LNCaP clone FGC (cell line): Measurements from ENCODE around the gene SPDYE2B.
"Not testable (repeated sequence)": the region's sequence is repeated elsewhere in the genome, so short reads cannot be mapped to it uniquely, and the experiment has no call there.

ENCODE experiments used
- DNase-seq: peaks from one replicate; pipeline ENCODE4 v3.0.0-alpha.2; 2011; ENCODE audit warnings: low read depth
- H3K4me3 ChIP-seq: 2 replicates; pipeline ENCODE4 v1.5.1; 2011; ENCODE audit warnings: mild to moderate bottlenecking, low read depth, low read length, control low read depth

SPDYE2B gene

DNA sequence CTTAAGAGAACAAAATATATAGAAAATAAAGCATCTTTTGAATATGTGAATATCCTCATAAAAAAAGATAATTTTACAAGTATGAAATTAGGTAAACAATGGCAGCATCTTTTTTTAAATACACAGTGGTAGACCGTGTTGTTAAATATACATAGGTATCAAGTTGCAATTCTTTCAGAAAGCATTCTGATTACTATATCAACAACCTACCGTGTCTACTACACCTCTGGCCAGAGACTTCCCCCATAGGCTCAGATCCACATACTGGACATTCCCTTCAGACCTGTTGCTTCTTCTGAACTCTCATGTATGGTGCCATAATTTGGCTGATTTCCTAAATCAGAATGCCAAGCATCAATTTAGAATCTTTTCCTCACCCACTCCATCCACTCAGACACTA, 43.9 kb downstream of the SPDYE2B start:
- H3K4me3 ChIP-seq, DNase-seq: not testable (repeated sequence)

GRCh38 chr7:102695033-102695552, 45.0 kb downstream of the SPDYE2B start:
- not testable (repeated sequence) for H3K4me3 ChIP-seq, DNase-seq

GRCh38 chr7:102696009-102696408, 45.9 kb downstream of the SPDYE2B start:
- not testable (repeated sequence) for DNase-seq, H3K4me3 ChIP-seq

DNA sequence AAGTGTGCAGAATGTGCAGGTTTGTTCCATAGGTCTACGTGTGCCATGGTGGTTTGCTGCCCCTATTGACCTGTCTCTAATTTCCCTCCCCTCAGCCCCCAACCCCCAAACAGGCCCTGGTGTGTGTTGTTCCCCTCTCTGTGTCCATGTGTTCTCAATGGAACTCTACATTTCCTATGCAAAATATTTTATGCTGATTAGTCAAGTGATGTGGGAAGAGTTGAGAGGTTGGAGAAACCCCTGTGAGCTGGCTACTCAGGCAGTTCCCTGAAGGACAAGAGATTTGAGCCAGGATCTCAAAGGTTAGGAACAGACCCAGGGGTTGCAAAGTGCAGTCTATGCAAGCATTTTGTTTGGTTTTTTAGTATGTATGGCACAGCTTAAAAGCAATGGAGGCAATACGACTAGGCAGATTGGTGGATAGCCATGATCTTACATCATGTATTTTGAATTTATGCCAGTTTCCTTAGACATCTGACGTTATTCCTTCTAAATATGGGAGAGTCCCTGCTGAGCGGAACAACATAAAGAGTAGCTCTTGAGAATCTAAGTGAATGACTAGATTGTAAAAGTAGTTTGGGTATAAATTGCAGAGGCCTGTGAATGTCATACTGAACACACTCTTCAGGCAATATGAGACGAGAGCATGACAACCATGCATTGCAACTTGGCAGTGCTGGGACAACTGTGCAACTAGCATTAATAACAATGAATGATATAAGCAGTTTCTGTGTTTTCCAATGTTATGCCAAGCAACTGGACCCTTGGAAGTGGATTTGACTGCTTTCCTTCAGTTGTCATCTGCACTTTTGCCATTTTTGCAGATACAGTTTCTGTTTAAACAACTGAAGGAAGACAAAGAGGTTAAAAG, 47.8 kb downstream of the SPDYE2B start:
- DNase-seq, H3K4me3 ChIP-seq: not testable (repeated sequence)

DNA sequence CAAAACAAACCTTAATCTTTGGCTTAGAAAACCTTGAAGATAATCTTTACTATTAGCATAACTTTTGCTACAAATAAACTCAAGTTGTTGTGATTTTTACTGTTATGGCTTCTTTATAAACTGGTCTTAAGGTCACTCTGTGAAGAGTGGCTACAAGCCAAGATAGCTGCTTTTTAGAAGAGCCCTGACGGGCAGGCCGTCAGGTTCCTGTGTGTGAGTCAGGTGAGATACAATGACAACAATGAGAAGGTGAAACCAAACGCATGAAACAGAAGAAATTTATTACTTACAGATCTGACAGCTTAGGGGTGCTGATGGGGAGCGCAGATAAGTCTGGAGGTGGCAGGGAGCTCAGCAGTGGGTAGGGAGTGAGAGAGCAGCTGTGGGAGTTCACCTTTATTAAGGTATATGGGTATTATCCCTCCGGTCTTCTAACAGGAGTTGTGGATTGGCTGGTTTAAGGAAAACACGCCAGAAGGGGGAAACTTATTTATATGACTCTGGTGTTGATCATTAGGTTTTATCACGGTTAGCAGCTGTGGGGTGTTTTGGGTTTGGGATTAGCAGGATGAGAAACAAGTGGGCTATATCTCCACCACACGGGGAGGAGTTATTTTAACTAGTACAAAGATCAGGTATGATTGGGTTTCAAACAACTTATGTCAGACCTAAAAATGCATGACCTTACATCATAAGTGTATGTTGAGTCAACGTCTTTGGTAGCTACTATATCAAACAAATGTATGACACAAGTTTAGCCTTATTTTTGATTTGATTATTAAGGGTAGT, 49.0 kb downstream of the SPDYE2B start:
- not testable (repeated sequence) for DNase-seq, H3K4me3 ChIP-seq
